Neural progenitor cell (in vitro differentiated cells): ENCODE data around the gene PCCA. TPM values are rescaled to one million over a fixed set of nuclear protein-coding genes. Genes with fewer than 3 reads are reported as not detected.
"Not testable (repeated sequence)": the region's sequence is repeated elsewhere in the genome, so short reads cannot be mapped to it uniquely, and the experiment has no call there.

Experiments used
- DNase-seq: peaks from one replicate; pipeline ENCODE4 v3.0.0-alpha.2; 2016; ENCODE audit warnings: low spot score
- H2AFZ ChIP-seq: fragments of 200-600 bp; sonication (generic); replicated peaks from 2 replicates; pipeline ENCODE4 v1.6.1; 2016; ENCODE audit warnings: antibody characterized with exemption
- H3F3A ChIP-seq: fragments of 200-600 bp; sonication (generic); 2 replicates; pipeline ENCODE4 v1.6.1; 2016; ENCODE audit warnings: antibody characterized with exemption, low read depth
- H3K27ac ChIP-seq: fragments of 200-600 bp; sonication (generic); 2 replicates; pipeline ENCODE4 v1.5.1; 2016; ENCODE audit warnings: mild to moderate bottlenecking
- H3K27me3 ChIP-seq: fragments of 200-600 bp; sonication (generic); 2 replicates; pipeline ENCODE4 v1.6.1; 2016; ENCODE audit warnings: mild to moderate bottlenecking, moderate library complexity
- H3K36me3 ChIP-seq: fragments of 200-600 bp; sonication (generic); 2 replicates; pipeline ENCODE4 v1.5.1; 2016
- H3K4me1 ChIP-seq: fragments of 200-600 bp; sonication (generic); 2 replicates; pipeline ENCODE4 v1.6.1; 2016; ENCODE audit warnings: mixed run types
- H3K4me2 ChIP-seq: fragments of 200-600 bp; sonication (generic); 2 replicates; pipeline ENCODE4 v1.6.1; 2016
- H3K4me3 ChIP-seq: fragments of 200-600 bp; sonication (generic); 2 replicates; pipeline ENCODE4 v1.5.1; 2016
- H3K79me2 ChIP-seq: fragments of 200-600 bp; sonication (generic); 2 replicates; pipeline ENCODE4 v1.6.1; 2016; ENCODE audit warnings: low read depth
- H3K9ac ChIP-seq: fragments of 200-600 bp; sonication (generic); 2 replicates; pipeline ENCODE4 v1.6.1; 2016
- H3K9me3 ChIP-seq: fragments of 200-600 bp; sonication (generic); 2 replicates; pipeline ENCODE4 v1.5.1; 2016; ENCODE audit warnings: low read depth
- H4K20me1 ChIP-seq: fragments of 200-600 bp; sonication (generic); 2 replicates; pipeline ENCODE4 v1.6.1; 2016; ENCODE audit warnings: low read depth
- H3K27ac Mint-ChIP-seq: 3 replicates; pipeline ENCODE4 v1.8.0; 2021; ENCODE audit warnings: mixed read lengths
- H3K27me3 Mint-ChIP-seq: 2 replicates; pipeline ENCODE4 v1.8.0; 2022; ENCODE audit warnings: low read depth, mild to moderate bottlenecking, inconsistent platforms, moderate library complexity, mixed read lengths; ENCODE audit not compliant: insufficient read depth
- H3K36me3 Mint-ChIP-seq: 3 replicates; pipeline ENCODE4 v1.8.0; 2021; ENCODE audit warnings: mixed read lengths
- H3K4me1 Mint-ChIP-seq: 3 replicates; pipeline ENCODE4 v1.8.0; 2021; ENCODE audit warnings: mixed read lengths
- H3K4me3 Mint-ChIP-seq: 3 replicates; pipeline ENCODE4 v1.8.0; 2021; ENCODE audit warnings: mild to moderate bottlenecking, moderate library complexity, mixed read lengths
- H3K9me3 Mint-ChIP-seq: 3 replicates; pipeline ENCODE4 v1.8.0; 2020; ENCODE audit warnings: mixed read lengths
- CTCF ChIP-seq: fragments of 200-600 bp; sonication (generic); IDR thresholded peaks from 2 replicates; pipeline ENCODE4 v1.5.1; 2017; ENCODE audit warnings: antibody characterized with exemption, mild to moderate bottlenecking
- EZH2 ChIP-seq: fragments of 200-600 bp; sonication (generic); IDR thresholded peaks from 2 replicates; pipeline ENCODE4 v1.6.1; 2017; ENCODE audit warnings: antibody characterized with exemption, mild to moderate bottlenecking, moderate library complexity
- EZH2phosphoT487 ChIP-seq: fragments of 200-600 bp; sonication (generic); IDR thresholded peaks from 2 replicates; pipeline ENCODE4 v1.6.1; 2017; ENCODE audit warnings: antibody characterized with exemption
- total RNA-seq: library from RNA; depleted of rRNA; stranded (reverse); fragments of >200 nt; gene quantifications from 2 replicates; pipeline ENCODE4 v1.2.3, GENCODE V29; 2015; ENCODE audit warnings: low replicate concordance

The PCCA gene
- total RNA-seq, 1 donor from 2014 or later, result 60.6 TPM

GRCh38 chr13:100091391-100091790 lies 2.5 kb downstream of the PCCA start:
- Histone ChIP-seq H3K9ac (no peak overlapping the region), H3K27ac (no peak overlapping the region), H3K4me2 (no peak overlapping the region), H3K27me3 (no peaks in the 10 kb centered on the region), H3K4me1 (peaks cover 19% of the 10 kb centered on the region), H3K79me2 (peaks cover 94% of the 10 kb centered on the region), H2AFZ (no peak overlapping the region), H3F3A (peaks cover 12% of the 10 kb centered on the region), H3K9me3 (no peaks in the 10 kb centered on the region), H4K20me1 (peaks cover 23% of the 10 kb centered on the region), H3K36me3 (no peaks in the 10 kb centered on the region), H3K4me3 (no peak overlapping the region)
- H3K9me3 Mint-ChIP-seq, result peaks cover 19% of the 10 kb centered on the region
- TF ChIP-seq EZH2phosphoT487, result no peak
- TF ChIP-seq EZH2, result no peak
- no peak for TF ChIP-seq CTCF
- H3K27ac Mint-ChIP-seq, result no peak overlapping the region
- no peaks in the 10 kb centered on the region for H3K27me3 Mint-ChIP-seq
- peaks cover 27% of the 10 kb centered on the region for H3K4me1 Mint-ChIP-seq
- H3K4me3 Mint-ChIP-seq, result peak overlapping the region; percentile 20
- H3K36me3 Mint-ChIP-seq, result peaks cover 21% of the 10 kb centered on the region
- DNase-seq, result no peak

GRCh38 chr13:100092273-100092672 lies 3.4 kb downstream of the PCCA start:
- H3K27ac Mint-ChIP-seq, H3K27me3 ChIP-seq, DNase-seq, H3K9ac ChIP-seq, H3F3A ChIP-seq, H3K4me2 ChIP-seq, H3K27me3 Mint-ChIP-seq, H3K4me3 Mint-ChIP-seq, H3K9me3 ChIP-seq, H3K36me3 ChIP-seq, H3K4me3 ChIP-seq, H3K27ac ChIP-seq, H2AFZ ChIP-seq: not testable (repeated sequence)
- peaks cover 13% of the 10 kb centered on the region for H3K4me1 ChIP-seq
- Mint-ChIP-seq H3K9me3 (peaks cover 27% of the 10 kb centered on the region), H3K4me1 (peaks cover 22% of the 10 kb centered on the region), H3K36me3 (peaks cover 29% of the 10 kb centered on the region)
- peaks cover 96% of the 10 kb centered on the region for H3K79me2 ChIP-seq
- peaks cover 23% of the 10 kb centered on the region for H4K20me1 ChIP-seq

GRCh38 chr13:100095498-100095897 lies 6.6 kb downstream of the PCCA start:
- Histone ChIP-seq H3K27me3 (no peaks in the 10 kb centered on the region), H3K9ac (no peak overlapping the region), H3K4me3 (no peak overlapping the region), H3K4me2 (no peak overlapping the region), H4K20me1 (peaks cover 17% of the 10 kb centered on the region), H3K79me2 (peaks cover 99% of the 10 kb centered on the region), H3K9me3 (no peaks in the 10 kb centered on the region), H3K4me1 (no peaks in the 10 kb centered on the region), H3K27ac (no peak overlapping the region), H2AFZ (no peak overlapping the region), H3F3A (peaks cover 2% of the 10 kb centered on the region), H3K36me3 (no peaks in the 10 kb centered on the region)
- no peaks in the 10 kb centered on the region for H3K27me3 Mint-ChIP-seq
- no peak for DNase-seq
- peaks cover 15% of the 10 kb centered on the region for H3K4me1 Mint-ChIP-seq
- TF ChIP-seq EZH2, result no peak
- no peak for TF ChIP-seq EZH2phosphoT487
- TF ChIP-seq CTCF, result no peak
- no peak overlapping the region for H3K4me3 Mint-ChIP-seq
- no peak overlapping the region for H3K27ac Mint-ChIP-seq
- H3K36me3 Mint-ChIP-seq, result peaks cover 35% of the 10 kb centered on the region
- H3K9me3 Mint-ChIP-seq, result peaks cover 27% of the 10 kb centered on the region

- no peak for DNase-seq
- Histone ChIP-seq H2AFZ (no peak overlapping the region), H3K4me3 (no peak overlapping the region), H4K20me1 (peaks cover 7% of the 10 kb centered on the region), H3K79me2 (peaks cover 99% of the 10 kb centered on the region), H3K27ac (no peak overlapping the region), H3K4me1 (no peaks in the 10 kb centered on the region), H3K27me3 (no peaks in the 10 kb centered on the region), H3K9ac (no peak overlapping the region), H3K9me3 (no peaks in the 10 kb centered on the region), H3K36me3 (no peaks in the 10 kb centered on the region), H3K4me2 (no peak overlapping the region), H3F3A (peaks cover 2% of the 10 kb centered on the region)
- Mint-ChIP-seq H3K36me3 (peaks cover 35% of the 10 kb centered on the region), H3K4me1 (peaks cover 13% of the 10 kb centered on the region), H3K9me3 (peaks cover 27% of the 10 kb centered on the region), H3K4me3 (no peak overlapping the region), H3K27me3 (no peaks in the 10 kb centered on the region), H3K27ac (no peak overlapping the region)
- no peak for TF ChIP-seq CTCF
These were observed 7.6 kb downstream of the PCCA start for GRCh38 chr13:100096526-100096925.
